ENCODE data around the gene RAB8A. TPM values are rescaled to one million over a fixed set of nuclear protein-coding genes. Genes with fewer than 3 reads are reported as not detected.
A peak's percentile ranks its signal among the peaks of the same experiment; 100 is the strongest.

RAB8A gene
- total and polyA plus RNA-seq, 10 donors: 31.5 to 104 (median 81.7) TPM

DNA sequence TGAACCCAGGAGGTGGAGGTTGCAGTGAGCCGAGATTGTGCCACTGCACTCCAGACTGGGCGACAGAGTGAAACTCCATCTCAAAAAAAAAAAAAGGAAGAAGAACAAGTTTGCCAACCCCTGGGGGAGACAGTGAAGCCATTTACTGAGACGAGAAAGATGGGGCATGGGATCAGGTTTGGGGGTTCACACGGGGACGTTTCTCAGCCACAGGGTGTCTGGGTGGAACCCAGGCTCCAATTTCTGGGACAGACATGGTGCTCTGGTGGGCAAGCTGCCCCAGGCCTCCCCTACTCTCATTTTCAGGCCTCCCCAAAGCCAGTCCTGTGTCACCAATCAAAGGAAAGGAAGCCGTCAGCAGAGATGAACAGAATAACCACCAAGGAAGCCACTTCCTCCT lies 45.2 kb downstream of the RAB8A start:
- no peak for DNase-seq
- no peak overlapping the region for H3K4me3 ChIP-seq
- TF ChIP-seq, protein P1, sequence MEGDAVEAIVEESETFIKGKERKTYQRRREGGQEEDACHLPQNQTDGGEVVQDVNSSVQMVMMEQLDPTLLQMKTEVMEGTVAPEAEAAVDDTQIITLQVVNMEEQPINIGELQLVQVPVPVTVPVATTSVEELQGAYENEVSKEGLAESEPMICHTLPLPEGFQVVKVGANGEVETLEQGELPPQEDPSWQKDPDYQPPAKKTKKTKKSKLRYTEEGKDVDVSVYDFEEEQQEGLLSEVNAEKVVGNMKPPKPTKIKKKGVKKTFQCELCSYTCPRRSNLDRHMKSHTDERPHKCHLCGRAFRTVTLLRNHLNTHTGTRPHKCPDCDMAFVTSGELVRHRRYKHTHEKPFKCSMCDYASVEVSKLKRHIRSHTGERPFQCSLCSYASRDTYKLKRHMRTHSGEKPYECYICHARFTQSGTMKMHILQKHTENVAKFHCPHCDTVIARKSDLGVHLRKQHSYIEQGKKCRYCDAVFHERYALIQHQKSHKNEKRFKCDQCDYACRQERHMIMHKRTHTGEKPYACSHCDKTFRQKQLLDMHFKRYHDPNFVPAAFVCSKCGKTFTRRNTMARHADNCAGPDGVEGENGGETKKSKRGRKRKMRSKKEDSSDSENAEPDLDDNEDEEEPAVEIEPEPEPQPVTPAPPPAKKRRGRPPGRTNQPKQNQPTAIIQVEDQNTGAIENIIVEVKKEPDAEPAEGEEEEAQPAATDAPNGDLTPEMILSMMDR (IDR thresholded peaks at IDR 0.05 in 8 of 11, conservative IDR thresholded peaks at IDR 0.05 in 3 of 11): no peak
- TF ChIP-seq POLR2AphosphoS5 (IDR thresholded peaks at IDR 0.05) (no peak), POLR2A (IDR thresholded peaks at IDR 0.05) (no peak)
- peaks cover 0 to 43% (median 13%) of the 10 kb centered on the region in 6 donors for H3K4me1 ChIP-seq
- H3K9me3 ChIP-seq: no peaks in the 10 kb centered on the region
- 55 to 84% (median 71%) methylated on average over 6 of the region's 6 CpGs for WGBS, 5 donors
- H3K36me3 ChIP-seq: peaks cover 0 to 67% (median 47%) of the 10 kb centered on the region in 6 donors
- intact Hi-C loops (cut with DNase I; ENCODE audit: low total_unique reads): no loop called here
- peak overlapping the region in 1 of 8 donors; percentile 30 for H3K27ac ChIP-seq
- H3K27me3 ChIP-seq (replicated peaks in 1 of 7): no peaks in the 10 kb centered on the region

DNA sequence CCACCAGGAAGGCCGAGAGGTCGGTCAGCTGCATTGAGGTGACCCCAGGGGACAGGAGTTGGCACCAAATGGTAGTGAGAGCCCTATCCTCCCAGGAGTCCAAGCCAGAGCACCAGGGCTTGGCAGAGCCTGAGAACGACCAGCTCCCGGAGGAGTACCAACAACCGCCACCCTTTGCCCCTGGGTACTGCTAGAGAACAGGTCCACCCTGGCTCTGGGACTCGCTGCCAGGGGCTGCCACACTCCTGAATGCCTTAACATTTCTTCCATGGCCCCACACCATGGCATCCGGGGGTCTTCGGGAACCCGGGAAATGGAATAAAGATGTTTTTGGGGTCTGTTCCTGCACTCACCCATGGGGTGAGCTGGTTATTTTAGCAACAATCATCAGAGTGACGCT lies 45.9 kb downstream of the RAB8A start:
- Histone ChIP-seq H3K4me3 (no peak overlapping the region), H3K27ac (no peak overlapping the region), H3K27me3 (replicated peaks in 1 of 7) (no peaks in the 10 kb centered on the region), H3K4me1 (peaks cover 0 to 43% (median 13%) of the 10 kb centered on the region in 6 donors), H3K36me3 (peaks cover 0 to 60% (median 41%) of the 10 kb centered on the region in 6 donors), H3K9me3 (no peaks in the 10 kb centered on the region)
- 91 to 94% (median 91%) methylated on average over 7 to 10 of the region's 10 CpGs for WGBS, 5 donors
- TF ChIP-seq POLR2AphosphoS5 (IDR thresholded peaks at IDR 0.05) (peak in 2 of 3 donors; percentile 7 to 37), POLR2A (IDR thresholded peaks at IDR 0.05) (no peak)
- intact Hi-C loops (cut with DNase I; ENCODE audit: low total_unique reads): no loop called here
- DNase-seq: no peak

DNA sequence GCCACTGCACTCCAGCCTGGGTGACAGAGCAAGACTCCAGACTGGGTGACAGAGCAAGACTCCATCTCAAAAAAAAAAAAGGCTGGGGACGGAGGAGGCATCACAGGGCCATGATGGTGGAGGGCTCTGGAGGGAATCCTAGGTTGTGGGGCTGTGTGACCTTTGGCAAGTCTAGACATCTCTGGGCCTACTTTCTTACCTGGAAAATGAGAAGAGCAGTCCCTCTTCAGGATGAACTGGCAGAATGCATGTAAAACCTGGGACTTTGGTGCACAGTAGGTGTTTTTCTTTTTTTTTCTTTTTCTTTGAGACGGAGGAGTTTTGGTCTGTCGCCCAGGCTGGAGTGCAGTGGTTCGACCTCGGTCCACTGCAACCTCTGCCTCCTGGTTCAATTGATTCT lies 48.0 kb downstream of the RAB8A start:
- Histone ChIP-seq H3K9me3 (no peaks in the 10 kb centered on the region), H3K27ac (no peak overlapping the region), H3K27me3 (replicated peaks in 1 of 7) (no peaks in the 10 kb centered on the region), H3K36me3 (peaks cover 0 to 40% (median 23%) of the 10 kb centered on the region in 6 donors), H3K4me3 (no peak overlapping the region), H3K4me1 (peaks cover 0 to 25% (median 12%) of the 10 kb centered on the region in 6 donors)
- TF ChIP-seq POLR2AphosphoS5 (IDR thresholded peaks at IDR 0.05) (no peak), POLR2A (IDR thresholded peaks at IDR 0.05) (no peak)
- TF ChIP-seq, protein P1 (IDR thresholded peaks at IDR 0.05 in 8 of 11, conservative IDR thresholded peaks at IDR 0.05 in 3 of 11): no peak
- DNase-seq: no peak
- intact Hi-C loops (cut with DNase I; ENCODE audit: low total_unique reads): no loop called here
- WGBS, 5 donors: 87 to 95% (median 92%) methylated on average over 5 of the region's 5 CpGs

DNA sequence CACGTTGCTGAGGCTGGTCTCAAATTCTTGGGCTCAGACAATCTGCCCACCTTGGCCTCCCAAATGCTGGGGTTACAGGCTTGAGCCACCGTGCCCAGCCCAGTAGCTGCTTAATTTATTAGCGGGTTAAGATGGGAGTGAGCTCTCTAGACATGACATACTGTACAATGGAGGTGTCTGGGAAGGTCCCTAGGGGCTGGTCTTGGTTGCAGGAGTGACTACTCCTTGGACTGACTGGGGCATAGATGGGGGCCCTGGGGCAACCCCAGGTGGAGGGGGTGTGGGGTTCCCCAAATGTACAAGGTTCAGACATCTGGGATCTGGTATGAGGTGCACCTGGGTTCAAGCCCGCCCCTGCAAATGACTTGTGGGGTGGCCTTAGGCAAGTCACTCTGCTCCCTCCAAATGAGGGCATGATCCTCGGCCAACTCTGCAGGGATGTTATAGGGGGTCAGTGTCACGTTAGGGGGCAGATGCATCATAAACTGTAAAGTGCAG lies 48.8 kb downstream of the RAB8A start:
- Histone ChIP-seq H3K9me3 (no peaks in the 10 kb centered on the region), H3K4me1 (peaks cover 0 to 16% (median 4%) of the 10 kb centered on the region in 6 donors)
- intact Hi-C loops (cut with DNase I; ENCODE audit: low total_unique reads): no loop called here

More for the DNA sequence above, 48.8 kb downstream of the RAB8A start:
- Histone ChIP-seq H3K27ac (no peak overlapping the region), H3K4me3 (no peak overlapping the region), H3K27me3 (replicated peaks in 1 of 7) (no peaks in the 10 kb centered on the region), H3K36me3 (peaks cover 0 to 31% (median 19%) of the 10 kb centered on the region in 6 donors)
- DNase-seq: no peak
- 72 to 87% (median 85%) methylated on average over 5 to 6 of the region's 6 CpGs for WGBS, 5 donors
- TF ChIP-seq POLR2A (IDR thresholded peaks at IDR 0.05) (no peak), POLR2AphosphoS5 (IDR thresholded peaks at IDR 0.05) (no peak)
- TF ChIP-seq, protein P1 (IDR thresholded peaks at IDR 0.05 in 8 of 11, conservative IDR thresholded peaks at IDR 0.05 in 3 of 11): no peak
